ENCODE results near the gene POLA1. TPM values are rescaled to one million over a fixed set of nuclear protein-coding genes. Genes with fewer than 3 reads are reported as not detected.

Gene POLA1
- total RNA-seq, 1 donor from 2014 or later: 18.7 TPM

DNA sequence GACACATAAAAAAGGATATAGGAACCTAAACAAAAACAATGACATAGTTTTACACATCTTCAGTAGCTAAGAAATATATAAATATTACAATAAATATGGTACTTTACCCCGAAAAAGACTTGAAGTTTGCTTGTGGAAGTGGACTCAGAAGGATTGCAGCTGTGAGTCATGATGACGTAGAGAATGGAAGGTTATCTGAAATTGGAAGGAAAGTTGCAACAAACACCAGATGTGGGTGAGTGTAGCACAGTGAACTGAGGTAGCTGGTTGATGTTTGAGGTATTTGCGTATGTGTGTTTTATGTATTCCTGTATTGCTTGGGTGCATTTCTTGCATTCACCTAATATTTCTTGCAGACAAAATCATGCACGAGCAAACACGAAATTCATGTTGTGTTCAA, 209.1 kb downstream of the POLA1 start:
- intact Hi-C loops (cut with micrococcal nuclease): no loop called here
- H3K4me1 Mint-ChIP-seq: no peaks in the 10 kb centered on the region
- no peak overlapping the region for H3K27ac Mint-ChIP-seq
- no peak overlapping the region for H3K4me3 Mint-ChIP-seq
- ATAC-seq (ENCODE audit: low read depth): no peak
- CTCF ChIA-PET: no interaction called here
- TF ChIP-seq, protein P1, sequence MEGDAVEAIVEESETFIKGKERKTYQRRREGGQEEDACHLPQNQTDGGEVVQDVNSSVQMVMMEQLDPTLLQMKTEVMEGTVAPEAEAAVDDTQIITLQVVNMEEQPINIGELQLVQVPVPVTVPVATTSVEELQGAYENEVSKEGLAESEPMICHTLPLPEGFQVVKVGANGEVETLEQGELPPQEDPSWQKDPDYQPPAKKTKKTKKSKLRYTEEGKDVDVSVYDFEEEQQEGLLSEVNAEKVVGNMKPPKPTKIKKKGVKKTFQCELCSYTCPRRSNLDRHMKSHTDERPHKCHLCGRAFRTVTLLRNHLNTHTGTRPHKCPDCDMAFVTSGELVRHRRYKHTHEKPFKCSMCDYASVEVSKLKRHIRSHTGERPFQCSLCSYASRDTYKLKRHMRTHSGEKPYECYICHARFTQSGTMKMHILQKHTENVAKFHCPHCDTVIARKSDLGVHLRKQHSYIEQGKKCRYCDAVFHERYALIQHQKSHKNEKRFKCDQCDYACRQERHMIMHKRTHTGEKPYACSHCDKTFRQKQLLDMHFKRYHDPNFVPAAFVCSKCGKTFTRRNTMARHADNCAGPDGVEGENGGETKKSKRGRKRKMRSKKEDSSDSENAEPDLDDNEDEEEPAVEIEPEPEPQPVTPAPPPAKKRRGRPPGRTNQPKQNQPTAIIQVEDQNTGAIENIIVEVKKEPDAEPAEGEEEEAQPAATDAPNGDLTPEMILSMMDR (IDR thresholded peaks at IDR 0.05): no peak
- POLR2A ChIA-PET: no interaction called here
- peaks cover 11% of the 10 kb centered on the region for H3K36me3 Mint-ChIP-seq (ENCODE audit: low read depth)
- no peaks in the 10 kb centered on the region for H3K9me3 Mint-ChIP-seq
- DNase-seq: no peak
- H3K27me3 Mint-ChIP-seq: no peaks in the 10 kb centered on the region

DNA sequence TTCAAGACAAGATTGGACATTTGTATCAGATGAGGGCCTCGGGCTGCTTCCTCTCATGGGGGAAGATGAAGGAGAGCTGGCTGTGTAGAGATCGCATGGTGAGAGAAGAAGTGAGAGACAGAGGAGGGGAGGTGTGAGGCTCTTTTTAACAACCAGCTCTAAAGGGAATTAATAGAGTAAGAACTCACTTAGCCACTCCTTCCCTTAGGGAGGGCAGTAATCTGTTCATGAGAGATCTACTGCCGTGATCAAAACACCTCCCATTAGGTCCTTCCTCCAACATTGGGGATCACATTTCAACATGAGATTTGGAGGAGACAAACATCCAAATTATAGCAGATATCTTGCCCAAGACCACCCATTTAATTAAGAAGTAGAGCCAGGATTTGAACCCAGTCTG, 225.0 kb downstream of the POLA1 start:
- Mint-ChIP-seq H3K4me1 (no peaks in the 10 kb centered on the region), H3K4me3 (no peak overlapping the region), H3K9me3 (no peaks in the 10 kb centered on the region), H3K27me3 (no peaks in the 10 kb centered on the region), H3K27ac (no peak overlapping the region), H3K36me3 (ENCODE audit: low read depth) (peaks cover 8% of the 10 kb centered on the region)
- POLR2A ChIA-PET: no interaction called here
- ATAC-seq (ENCODE audit: low read depth): no peak
- intact Hi-C loops (cut with micrococcal nuclease): no loop called here
- TF ChIP-seq, protein P1 (IDR thresholded peaks at IDR 0.05): no peak
- DNase-seq: no peak
- CTCF ChIA-PET: no interaction called here

DNA sequence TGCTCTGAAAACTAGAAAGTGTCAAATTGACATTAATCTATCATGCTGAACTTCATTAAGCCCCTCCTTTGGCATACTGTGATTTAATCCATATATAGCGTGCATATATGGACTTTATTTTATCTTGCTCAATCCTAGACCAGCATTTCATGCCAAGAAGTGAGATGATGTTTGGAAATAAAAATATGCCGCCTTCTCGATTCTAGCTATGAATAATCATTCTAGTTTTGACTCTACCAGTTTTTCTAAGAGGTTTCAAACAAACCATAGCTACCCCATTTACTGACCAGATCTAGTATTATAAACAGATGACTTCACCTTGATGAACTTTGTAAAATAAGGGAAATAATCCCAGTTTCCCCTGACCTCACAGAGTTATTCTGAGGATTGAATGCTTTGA, 227.1 kb downstream of the POLA1 start:
- H3K9me3 Mint-ChIP-seq: no peaks in the 10 kb centered on the region
- H3K27me3 Mint-ChIP-seq: no peaks in the 10 kb centered on the region
- no peaks in the 10 kb centered on the region for H3K4me1 Mint-ChIP-seq
- H3K4me3 Mint-ChIP-seq: no peak overlapping the region
- peaks cover 11% of the 10 kb centered on the region for H3K36me3 Mint-ChIP-seq (ENCODE audit: low read depth)
- TF ChIP-seq, protein P1 (IDR thresholded peaks at IDR 0.05): no peak
- intact Hi-C loops (cut with micrococcal nuclease): no loop called here
- ATAC-seq (ENCODE audit: low read depth): no peak
- CTCF ChIA-PET: no interaction called here
- no peak overlapping the region for H3K27ac Mint-ChIP-seq
- POLR2A ChIA-PET: no interaction called here
- DNase-seq: no peak

DNA sequence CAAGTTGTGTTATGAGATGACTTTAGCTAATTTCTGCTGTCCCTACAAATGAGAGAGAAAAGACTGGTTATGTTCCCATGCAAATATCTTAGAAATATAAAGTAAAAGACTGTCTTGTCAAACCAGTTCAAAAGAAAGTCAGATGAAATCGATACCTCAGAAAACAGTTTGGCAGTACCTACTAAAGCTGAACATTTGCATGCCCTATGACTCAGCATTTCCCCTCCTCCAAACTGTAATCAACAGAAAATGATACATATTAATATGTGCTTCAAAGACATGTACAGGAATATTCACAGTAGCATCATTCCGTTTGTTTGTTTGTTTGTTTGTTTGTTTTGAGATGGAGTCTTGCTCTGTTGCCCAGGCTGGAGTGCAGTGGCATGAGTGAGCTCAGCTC, 231.7 kb downstream of the POLA1 start:
- peaks cover 9% of the 10 kb centered on the region for H3K36me3 Mint-ChIP-seq (ENCODE audit: low read depth)
- no peak overlapping the region for H3K4me3 Mint-ChIP-seq
- TF ChIP-seq, protein P1 (IDR thresholded peaks at IDR 0.05): no peak
- ATAC-seq (ENCODE audit: low read depth) (no peak), DNase-seq (no peak)
- H3K27me3 Mint-ChIP-seq: no peaks in the 10 kb centered on the region
- intact Hi-C loops (cut with micrococcal nuclease): no loop called here
- H3K4me1 Mint-ChIP-seq: no peaks in the 10 kb centered on the region
- H3K27ac Mint-ChIP-seq: no peak overlapping the region
- CTCF ChIA-PET: no interaction called here
- no peaks in the 10 kb centered on the region for H3K9me3 Mint-ChIP-seq
- POLR2A ChIA-PET: no interaction called here

DNA sequence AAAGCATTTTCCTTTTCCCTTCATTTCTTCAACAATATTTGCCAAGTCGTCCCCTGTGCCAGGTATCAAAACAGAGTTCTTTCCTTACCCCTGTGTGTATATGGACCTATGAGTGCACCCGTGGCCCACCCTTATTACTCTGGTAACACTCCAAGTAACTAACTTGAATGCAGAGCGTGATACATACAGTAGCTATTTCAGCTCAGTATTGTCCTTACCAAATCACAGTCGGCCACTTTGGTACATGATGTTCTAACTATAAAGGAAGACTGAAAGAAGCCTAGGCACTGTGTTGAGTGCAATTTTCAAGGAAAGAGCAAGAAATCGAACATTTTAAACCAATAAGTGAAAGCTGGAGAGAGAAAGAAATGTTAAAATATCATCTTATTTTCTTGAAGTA, 233.7 kb downstream of the POLA1 start:
- Mint-ChIP-seq H3K9me3 (no peaks in the 10 kb centered on the region), H3K36me3 (ENCODE audit: low read depth) (peaks cover 4% of the 10 kb centered on the region), H3K27me3 (no peaks in the 10 kb centered on the region), H3K27ac (no peak overlapping the region), H3K4me1 (no peaks in the 10 kb centered on the region), H3K4me3 (no peak overlapping the region)
- DNase-seq: no peak
- intact Hi-C loops (cut with micrococcal nuclease): no loop called here
- CTCF ChIA-PET: no interaction called here
- POLR2A ChIA-PET: no interaction called here
- no peak for ATAC-seq (ENCODE audit: low read depth)
- TF ChIP-seq, protein P1 (IDR thresholded peaks at IDR 0.05): no peak
